IMR-90 (cell line): ENCODE measurements around the gene WNT3.

Experiments
- BHLHE40 ChIP-seq: fragments of 150-350 bp; IDR thresholded peaks from 2 replicates; pipeline ENCODE4 v1.6.1; 2016; ENCODE audit warnings: mild to moderate bottlenecking, low read depth, low read length
- CHD1 ChIP-seq: IDR thresholded peaks from 2 replicates; pipeline ENCODE4 v1.6.1; 2012; ENCODE audit warnings: low read depth, low read length, improper control_type of control experiment
- CTCF ChIP-seq: conservative IDR thresholded peaks from 2 replicates; pipeline ENCODE4 v1.5.1; 2012; ENCODE audit warnings: mild to moderate bottlenecking, low read depth, low read length, improper control_type of control experiment
- ELK1 ChIP-seq: fragments of 150-350 bp; IDR thresholded peaks from 2 replicates; pipeline ENCODE4 v1.6.1; 2016; ENCODE audit warnings: low read depth, mild to moderate bottlenecking, low read length, moderate library complexity, borderline replicate concordance
- MAZ ChIP-seq: IDR thresholded peaks from 2 replicates; pipeline ENCODE4 v1.6.1; 2012; ENCODE audit warnings: low read depth, mild to moderate bottlenecking, low read length, improper control_type of control experiment, moderate library complexity, borderline replicate concordance
- MXI1 ChIP-seq: IDR thresholded peaks from 2 replicates; pipeline ENCODE4 v1.6.1; 2012; ENCODE audit warnings: low read depth, mild to moderate bottlenecking, low read length, moderate library complexity, borderline replicate concordance
- SMC3 ChIP-seq: fragments of 150-350 bp; IDR thresholded peaks from 2 replicates; pipeline ENCODE4 v1.6.1; 2016; ENCODE audit warnings: low read depth, mild to moderate bottlenecking, antibody characterized with exemption, low read length, moderate library complexity

DNA sequence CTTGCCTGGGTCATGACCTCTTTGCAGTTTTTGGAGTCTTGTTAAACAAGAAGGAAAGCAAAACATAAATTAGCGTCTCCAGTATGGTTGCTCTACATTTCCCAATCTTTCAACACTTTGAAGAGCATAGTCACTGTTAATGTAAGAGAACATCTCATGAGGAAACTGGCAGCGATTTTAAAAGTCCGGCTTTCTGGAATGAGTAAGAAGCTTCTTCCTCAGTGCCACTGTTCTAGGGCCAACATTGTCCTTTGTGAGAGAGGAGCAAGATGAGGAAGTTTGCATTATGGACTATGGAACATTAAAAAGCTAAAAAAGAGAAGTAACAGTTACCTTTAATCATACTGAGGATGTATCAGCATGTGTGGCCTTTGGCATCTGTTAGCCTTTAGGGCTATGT, 73.1 kb downstream of the WNT3 start:
- TF ChIP-seq CHD1 (no peak), CTCF (no peak), MXI1 (no peak), ELK1 (no peak), BHLHE40 (no peak), SMC3 (no peak), MAZ (no peak)
